M059J (cell line): ENCODE data around the gene RNMT. TPM values are rescaled to one million over a fixed set of nuclear protein-coding genes. Genes with fewer than 3 reads are reported as not detected.
"Not testable (repeated sequence)": the region's sequence is repeated elsewhere in the genome, so short reads cannot be mapped to it uniquely, and the experiment has no call there.

ENCODE experiments used
- DNase-seq: peaks from one replicate; pipeline ENCODE4 v3.0.0-alpha.2; 2012; ENCODE audit warnings: low read depth
- total RNA-seq: library from RNA; depleted of rRNA; stranded (reverse); fragments of >200 nt; shearing (Covaris generic); gene quantifications from 2 replicates; pipeline ENCODE4 v1.2.3, GENCODE V29; 2014; rRNA removed

RNMT gene
- total RNA-seq: 15.6 and 21.9 TPM in 2 replicates

- peak; percentile 93 for DNase-seq
These were observed at the start of gene RNMT, which contains the start of gene FAM210A for GRCh38 chr18:13726232-13726971. Gene RNMT, plus strand, starts transcription at chr18:13726673. Its CDS starts 4,845 bp downstream, at chr18:13731518. Gene FAM210A, minus strand, starts transcription at chr18:13726558. Its CDS starts 44,481 bp downstream, at chr18:13682077.

DNA sequence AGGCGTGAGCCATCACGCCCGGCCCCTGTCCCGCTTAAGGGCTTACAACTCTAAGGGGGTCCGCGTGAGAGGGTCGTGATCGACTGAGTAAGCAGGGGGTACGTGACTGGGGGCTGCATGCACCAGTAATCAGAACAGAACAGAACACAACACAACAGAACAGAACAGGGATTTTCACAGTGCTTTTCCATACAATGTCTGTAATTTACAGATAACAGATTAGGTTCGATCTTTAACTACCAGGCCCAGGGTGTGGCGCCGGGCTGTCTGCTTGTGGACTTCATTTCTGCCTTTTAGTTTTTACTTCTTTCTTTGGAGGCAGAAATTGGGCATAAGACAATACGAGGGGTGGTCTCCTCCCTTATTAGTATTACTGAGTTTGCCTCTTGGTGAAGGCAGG is 49.1 kb upstream of the RNMT start:
- DNase-seq: not testable (repeated sequence)

- DNase-seq: no peak
These were observed 45.9 kb upstream of the RNMT start for GRCh38 chr18:13680612-13681011.

DNA sequence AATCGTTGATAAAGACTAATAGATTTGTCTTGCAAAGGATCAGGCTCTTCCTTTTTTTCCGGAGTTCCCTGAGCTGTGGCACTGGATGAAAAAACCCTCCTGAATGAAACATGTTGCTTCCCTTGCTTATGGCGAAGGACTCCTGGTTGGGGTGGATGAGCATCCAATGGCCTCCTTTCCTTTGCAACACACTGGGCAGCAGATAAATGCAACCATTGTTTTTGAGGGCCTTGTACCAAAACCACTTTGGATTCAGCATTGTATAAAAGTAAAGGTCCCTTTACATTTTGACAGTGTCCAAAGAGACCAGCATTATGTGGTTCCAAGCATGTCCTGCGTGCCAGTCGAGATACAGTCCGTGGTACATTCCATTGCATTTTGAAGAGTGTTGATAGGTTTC is 44.8 kb upstream of the RNMT start:
- DNase-seq: no peak

DNA sequence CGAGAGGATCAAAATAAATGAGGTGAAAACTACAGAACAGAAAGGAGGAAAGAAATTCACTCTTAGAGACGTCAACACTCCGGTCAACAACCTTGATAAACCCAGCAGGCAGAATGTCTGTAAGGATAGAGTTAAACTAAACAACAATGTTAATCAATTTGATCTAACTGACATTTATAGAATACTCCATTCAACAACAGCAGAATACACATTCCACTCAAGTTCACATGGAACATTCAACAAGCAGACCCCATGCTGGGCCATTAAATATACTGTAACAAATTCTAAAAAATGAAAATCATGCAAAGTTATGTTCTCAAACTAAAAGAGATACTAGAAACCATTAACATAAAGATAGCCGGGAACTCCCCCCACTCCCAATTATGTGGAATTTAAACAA is 41.9 kb upstream of the RNMT start:
- no peak for DNase-seq

GRCh38 chr18:13688191-13689136 is 38.0 kb upstream of the RNMT start:
- DNase-seq: no peak

DNA sequence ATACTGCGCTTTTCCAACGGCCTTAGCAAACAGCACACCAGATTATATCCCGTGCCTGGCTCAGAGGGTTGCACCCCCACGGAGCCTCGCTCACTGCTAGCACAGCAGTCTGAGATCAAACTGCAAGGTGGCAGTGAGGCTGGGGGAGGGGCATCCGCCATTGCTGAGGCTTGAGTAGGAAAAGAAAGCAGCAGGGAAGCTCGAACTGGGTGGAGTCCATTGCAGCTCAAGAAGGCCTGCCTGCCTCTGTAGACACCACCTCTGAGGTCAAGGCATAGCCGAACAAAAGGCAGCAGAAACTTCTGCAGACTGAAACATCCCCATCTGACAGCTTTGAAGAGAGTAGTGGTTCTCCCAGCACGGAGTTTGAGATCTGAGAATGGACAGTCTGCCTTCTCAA is 36.4 kb upstream of the RNMT start:
- DNase-seq: not testable (repeated sequence)

GRCh38 chr18:13695337-13695736 is 31.1 kb upstream of the RNMT start:
- DNase-seq: not testable (repeated sequence)

DNA sequence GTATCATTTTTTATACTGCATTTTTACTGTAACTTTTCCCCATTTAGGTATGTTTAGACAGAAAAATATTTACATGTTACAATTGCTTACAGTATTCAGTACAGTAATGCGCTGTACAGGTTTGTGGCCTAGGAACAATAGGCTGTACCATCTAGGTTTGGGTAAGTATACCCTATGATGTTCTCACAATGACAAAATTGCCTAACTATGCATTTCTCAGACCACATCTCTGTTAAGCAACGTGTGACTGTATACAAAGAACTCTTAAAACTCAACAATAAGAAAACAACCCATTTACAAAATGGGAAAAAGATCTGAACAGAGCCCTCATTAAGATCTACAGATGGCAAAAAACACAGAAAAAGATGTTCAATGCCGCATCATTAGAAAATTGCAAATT is 29.5 kb upstream of the RNMT start:
- DNase-seq: no peak

DNA sequence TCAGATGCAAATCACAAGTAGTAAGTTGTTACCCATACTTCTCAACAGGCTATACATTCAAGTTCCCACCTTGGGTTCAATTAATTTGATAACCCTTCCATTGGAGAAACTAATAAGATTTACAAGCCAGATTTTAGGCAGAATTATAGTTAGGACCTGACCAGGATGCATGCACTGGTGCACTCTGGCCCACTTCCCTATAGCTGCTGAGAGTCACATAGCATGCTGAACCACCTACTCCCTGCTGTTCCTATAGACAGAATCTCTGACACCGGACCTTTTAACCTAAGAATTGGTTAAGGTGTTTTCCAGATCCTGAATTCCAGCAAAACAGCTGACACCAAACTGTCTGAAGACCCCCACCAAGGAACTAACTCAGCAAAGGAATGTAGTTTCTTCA is 26.3 kb upstream of the RNMT start:
- DNase-seq: no peak

DNA sequence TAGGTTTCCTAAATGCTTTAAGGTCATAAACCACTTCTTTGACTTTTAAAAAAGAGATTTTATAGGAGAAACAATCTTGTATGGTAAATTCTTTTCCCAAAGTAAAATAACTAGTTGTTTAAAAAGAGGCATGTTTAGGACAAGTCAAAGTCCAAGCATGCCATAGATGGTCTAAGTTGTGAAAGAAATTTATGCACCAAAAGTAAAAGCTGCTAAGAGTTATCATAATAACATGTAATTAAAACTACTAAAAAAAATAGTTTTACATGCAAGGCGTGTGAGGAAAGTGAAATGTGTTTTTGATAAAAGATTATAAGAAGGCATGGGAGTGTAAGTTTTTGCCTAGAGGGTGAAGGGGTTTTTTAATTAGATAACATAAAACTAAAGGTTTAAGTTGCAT is 22.6 kb upstream of the RNMT start:
- DNase-seq: peak; percentile 38

DNA sequence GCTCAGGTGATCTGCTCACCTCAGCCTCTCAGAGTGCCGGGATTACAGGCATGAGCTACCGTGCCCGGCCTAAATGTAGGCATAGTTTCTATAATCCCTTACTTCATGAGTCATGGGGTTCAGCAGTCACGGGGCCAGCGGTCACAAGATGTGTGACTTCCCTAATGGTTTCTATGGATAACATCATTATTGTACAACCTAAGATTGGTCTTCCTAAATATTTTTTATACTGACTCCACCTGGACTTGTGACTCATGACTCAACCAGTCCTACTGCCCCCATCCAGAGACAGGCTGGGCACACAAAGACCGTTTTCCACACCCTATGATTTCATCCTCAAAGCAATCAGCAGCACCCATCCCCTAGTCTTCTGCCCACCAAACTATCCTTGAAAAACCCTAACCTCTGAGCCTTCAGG is 16.1 kb upstream of the RNMT start:
- DNase-seq: peak; percentile 43

GRCh38 chr18:13712400-13713131 is 13.9 kb upstream of the RNMT start:
- no peak for DNase-seq

- no peak for DNase-seq
These were observed 12.9 kb upstream of the RNMT start for GRCh38 chr18:13713455-13714055.

GRCh38 chr18:13715330-13715729 is 11.1 kb upstream of the RNMT start:
- DNase-seq: no peak

GRCh38 chr18:13716916-13717315 is 9.6 kb upstream of the RNMT start:
- no peak for DNase-seq

GRCh38 chr18:13720123-13720522 is 6.3 kb upstream of the RNMT start:
- DNase-seq: no peak

DNA sequence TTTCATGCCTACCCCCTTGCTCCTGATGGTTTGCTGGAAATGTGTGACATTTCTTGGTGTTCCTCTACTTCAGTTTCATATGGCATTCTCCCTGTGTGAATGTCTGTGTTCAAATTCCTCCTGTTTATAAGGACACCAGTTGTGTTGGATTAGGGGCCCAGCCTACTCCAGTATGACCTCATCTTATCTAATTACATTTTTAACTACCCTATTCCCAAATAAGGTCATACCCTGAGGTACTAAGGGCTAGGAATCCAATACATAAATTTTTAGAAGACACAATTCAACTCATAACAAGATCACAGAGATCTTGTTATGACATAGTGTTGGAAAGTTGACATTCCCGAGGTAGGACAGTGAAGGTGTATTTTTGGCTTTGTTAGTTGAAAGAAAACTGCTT is 5.6 kb upstream of the RNMT start:
- no peak for DNase-seq

- DNase-seq: peak; percentile 27
These were observed 774 bp upstream of the RNMT start for GRCh38 chr18:13725566-13726231.

- DNase-seq: peak; percentile 61
These were observed 479 bp downstream of the RNMT start for GRCh38 chr18:13726972-13727331.

DNA sequence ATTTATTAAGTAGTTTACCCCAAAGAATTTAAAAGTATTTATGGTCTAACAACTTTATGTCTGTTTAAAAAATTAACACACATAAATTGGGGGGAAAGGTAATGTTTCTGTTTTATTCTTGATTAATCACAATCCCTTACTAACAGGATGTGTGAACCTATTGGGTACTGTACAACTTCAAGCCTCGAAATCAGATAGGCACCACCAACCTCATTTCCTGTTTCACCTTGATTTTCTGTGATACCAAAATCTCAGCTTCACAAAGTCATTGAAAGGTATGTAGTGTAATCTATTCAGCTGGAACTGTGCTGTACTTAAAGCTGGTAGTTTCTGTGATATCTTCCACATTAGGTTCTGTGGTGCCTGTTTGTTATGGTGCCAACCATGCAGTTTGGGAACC is 4.0 kb downstream of the RNMT start:
- DNase-seq: no peak
